ENCODE measurements around the gene GORASP2. TPM values are rescaled to one million over a fixed set of nuclear protein-coding genes. Genes with fewer than 3 reads are reported as not detected.

Gene GORASP2
- total and polyA plus RNA-seq, 2 experiments from 2014 or later, result 44.5 to 45.2 TPM

DNA sequence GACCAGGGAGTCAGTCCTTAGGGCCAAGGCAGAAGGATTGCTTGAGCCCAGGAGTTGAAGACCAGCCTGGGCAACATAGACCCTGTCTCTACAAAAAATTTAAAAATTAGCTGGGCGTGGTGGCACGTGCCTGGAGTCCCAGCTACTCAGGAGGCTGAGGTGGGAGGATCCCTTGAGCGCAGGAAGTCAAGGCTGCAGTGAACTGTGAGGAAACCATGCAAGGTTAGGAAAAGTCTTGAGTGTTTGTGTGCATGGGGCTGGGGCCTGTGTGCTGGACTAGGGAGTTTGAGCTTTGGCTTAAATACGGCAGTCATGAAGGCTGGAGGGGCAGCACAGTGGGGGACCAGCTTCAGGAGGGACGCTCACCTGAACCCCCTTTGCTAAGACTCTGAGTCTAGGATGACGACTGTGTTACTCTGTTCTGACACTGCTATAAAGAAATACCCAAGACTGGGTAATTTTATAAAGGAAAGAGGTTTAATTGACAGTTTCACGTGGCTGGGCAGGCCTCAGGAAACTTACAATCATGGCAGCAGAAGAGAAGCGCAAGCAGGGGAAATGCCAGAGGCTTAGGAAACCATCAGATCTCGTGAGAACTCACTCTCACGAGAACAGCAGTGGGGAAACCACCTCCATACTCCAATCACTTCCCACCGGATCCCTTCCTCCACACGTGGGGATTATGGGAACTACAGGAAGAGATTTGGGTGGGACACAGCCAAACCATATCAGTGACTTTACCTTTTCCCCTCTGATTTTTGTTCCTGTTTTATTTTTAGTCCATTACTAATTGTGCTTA is 39.4 kb downstream of the GORASP2 start:
- Mint-ChIP-seq H3K4me1 (peaks cover 29% of the 10 kb centered on the region), H3K27me3 (ENCODE audit: insufficient read depth, low read depth, poor library complexity) (peaks cover 3% of the 10 kb centered on the region), H3K27ac (0 out of 2 replicates have a peak overlapping the region, but pooled peaks have one; percentile 49), H3K4me3 (no peak overlapping the region), H3K36me3 (ENCODE audit: low read depth) (peaks cover 46% of the 10 kb centered on the region), H3K9me3 (no peaks in the 10 kb centered on the region; the same call in 2 of the 3 replicates)
- ATAC-seq, result no peak
- Histone ChIP-seq H2AFZ (no peak overlapping the region), H3K27me3 (ENCODE audit: insufficient read depth) (no peaks in the 10 kb centered on the region), H3K9me2 (ENCODE audit: insufficient read depth) (no peaks in the 10 kb centered on the region), H3K79me2 (replicated peaks; ENCODE audit: insufficient read depth) (no peaks in the 10 kb centered on the region), H3F3A (replicated peaks; ENCODE audit: low read depth) (peaks cover 9% of the 10 kb centered on the region; the same call in 1 of the 2 replicates), H3K4me3 (no peak overlapping the region), H3K4me1 (ENCODE audit: insufficient read depth) (no peaks in the 10 kb centered on the region; the same call in 1 of the 2 replicates), H3K27ac (ENCODE audit: low read depth) (no peak overlapping the region; the same call in 1 of the 2 replicates), H3K36me3 (ENCODE audit: insufficient read depth) (peaks cover 28% of the 10 kb centered on the region), H4K20me1 (replicated peaks; ENCODE audit: insufficient read depth) (peaks cover 12% of the 10 kb centered on the region; the same call in 1 of the 2 replicates), H3K4me2 (no peak overlapping the region)
- no peak for TF ChIP-seq NANOG (IDR thresholded peaks at IDR 0.05; ENCODE audit: borderline replicate concordance)
- no peak for TF ChIP-seq JUNB (IDR thresholded peaks at IDR 0.05; ENCODE audit: unreplicated experiment)
- TF ChIP-seq, protein P1, sequence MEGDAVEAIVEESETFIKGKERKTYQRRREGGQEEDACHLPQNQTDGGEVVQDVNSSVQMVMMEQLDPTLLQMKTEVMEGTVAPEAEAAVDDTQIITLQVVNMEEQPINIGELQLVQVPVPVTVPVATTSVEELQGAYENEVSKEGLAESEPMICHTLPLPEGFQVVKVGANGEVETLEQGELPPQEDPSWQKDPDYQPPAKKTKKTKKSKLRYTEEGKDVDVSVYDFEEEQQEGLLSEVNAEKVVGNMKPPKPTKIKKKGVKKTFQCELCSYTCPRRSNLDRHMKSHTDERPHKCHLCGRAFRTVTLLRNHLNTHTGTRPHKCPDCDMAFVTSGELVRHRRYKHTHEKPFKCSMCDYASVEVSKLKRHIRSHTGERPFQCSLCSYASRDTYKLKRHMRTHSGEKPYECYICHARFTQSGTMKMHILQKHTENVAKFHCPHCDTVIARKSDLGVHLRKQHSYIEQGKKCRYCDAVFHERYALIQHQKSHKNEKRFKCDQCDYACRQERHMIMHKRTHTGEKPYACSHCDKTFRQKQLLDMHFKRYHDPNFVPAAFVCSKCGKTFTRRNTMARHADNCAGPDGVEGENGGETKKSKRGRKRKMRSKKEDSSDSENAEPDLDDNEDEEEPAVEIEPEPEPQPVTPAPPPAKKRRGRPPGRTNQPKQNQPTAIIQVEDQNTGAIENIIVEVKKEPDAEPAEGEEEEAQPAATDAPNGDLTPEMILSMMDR (conservative IDR thresholded peaks at IDR 0.05; ENCODE audit: low read depth in 2 of 2), result no peak
- no peak for TF ChIP-seq ZNF331 (CRISPR knock-in tag; IDR thresholded peaks at IDR 0.05; ENCODE audit: low read depth)
- no peak for TF ChIP-seq STAT1 (IDR thresholded peaks at IDR 0.05; ENCODE audit: unreplicated experiment)
- TF ChIP-seq, protein P2, sequence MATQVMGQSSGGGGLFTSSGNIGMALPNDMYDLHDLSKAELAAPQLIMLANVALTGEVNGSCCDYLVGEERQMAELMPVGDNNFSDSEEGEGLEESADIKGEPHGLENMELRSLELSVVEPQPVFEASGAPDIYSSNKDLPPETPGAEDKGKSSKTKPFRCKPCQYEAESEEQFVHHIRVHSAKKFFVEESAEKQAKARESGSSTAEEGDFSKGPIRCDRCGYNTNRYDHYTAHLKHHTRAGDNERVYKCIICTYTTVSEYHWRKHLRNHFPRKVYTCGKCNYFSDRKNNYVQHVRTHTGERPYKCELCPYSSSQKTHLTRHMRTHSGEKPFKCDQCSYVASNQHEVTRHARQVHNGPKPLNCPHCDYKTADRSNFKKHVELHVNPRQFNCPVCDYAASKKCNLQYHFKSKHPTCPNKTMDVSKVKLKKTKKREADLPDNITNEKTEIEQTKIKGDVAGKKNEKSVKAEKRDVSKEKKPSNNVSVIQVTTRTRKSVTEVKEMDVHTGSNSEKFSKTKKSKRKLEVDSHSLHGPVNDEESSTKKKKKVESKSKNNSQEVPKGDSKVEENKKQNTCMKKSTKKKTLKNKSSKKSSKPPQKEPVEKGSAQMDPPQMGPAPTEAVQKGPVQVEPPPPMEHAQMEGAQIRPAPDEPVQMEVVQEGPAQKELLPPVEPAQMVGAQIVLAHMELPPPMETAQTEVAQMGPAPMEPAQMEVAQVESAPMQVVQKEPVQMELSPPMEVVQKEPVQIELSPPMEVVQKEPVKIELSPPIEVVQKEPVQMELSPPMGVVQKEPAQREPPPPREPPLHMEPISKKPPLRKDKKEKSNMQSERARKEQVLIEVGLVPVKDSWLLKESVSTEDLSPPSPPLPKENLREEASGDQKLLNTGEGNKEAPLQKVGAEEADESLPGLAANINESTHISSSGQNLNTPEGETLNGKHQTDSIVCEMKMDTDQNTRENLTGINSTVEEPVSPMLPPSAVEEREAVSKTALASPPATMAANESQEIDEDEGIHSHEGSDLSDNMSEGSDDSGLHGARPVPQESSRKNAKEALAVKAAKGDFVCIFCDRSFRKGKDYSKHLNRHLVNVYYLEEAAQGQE (IDR thresholded peaks at IDR 0.05; ENCODE audit: unreplicated experiment), result no peak
- TF ChIP-seq POLR2AphosphoS5 (IDR thresholded peaks at IDR 0.05; ENCODE audit: low read depth), result no peak
- no peak for TF ChIP-seq EZH2phosphoT487 (IDR thresholded peaks at IDR 0.05; ENCODE audit: unreplicated experiment)
- no peak for TF ChIP-seq ZNF114 (CRISPR knock-in tag; IDR thresholded peaks at IDR 0.05)
- TF ChIP-seq CREB1 (CRISPR knock-in tag; IDR thresholded peaks at IDR 0.05; ENCODE audit: low read depth), result no peak
- TF ChIP-seq, protein P3, sequence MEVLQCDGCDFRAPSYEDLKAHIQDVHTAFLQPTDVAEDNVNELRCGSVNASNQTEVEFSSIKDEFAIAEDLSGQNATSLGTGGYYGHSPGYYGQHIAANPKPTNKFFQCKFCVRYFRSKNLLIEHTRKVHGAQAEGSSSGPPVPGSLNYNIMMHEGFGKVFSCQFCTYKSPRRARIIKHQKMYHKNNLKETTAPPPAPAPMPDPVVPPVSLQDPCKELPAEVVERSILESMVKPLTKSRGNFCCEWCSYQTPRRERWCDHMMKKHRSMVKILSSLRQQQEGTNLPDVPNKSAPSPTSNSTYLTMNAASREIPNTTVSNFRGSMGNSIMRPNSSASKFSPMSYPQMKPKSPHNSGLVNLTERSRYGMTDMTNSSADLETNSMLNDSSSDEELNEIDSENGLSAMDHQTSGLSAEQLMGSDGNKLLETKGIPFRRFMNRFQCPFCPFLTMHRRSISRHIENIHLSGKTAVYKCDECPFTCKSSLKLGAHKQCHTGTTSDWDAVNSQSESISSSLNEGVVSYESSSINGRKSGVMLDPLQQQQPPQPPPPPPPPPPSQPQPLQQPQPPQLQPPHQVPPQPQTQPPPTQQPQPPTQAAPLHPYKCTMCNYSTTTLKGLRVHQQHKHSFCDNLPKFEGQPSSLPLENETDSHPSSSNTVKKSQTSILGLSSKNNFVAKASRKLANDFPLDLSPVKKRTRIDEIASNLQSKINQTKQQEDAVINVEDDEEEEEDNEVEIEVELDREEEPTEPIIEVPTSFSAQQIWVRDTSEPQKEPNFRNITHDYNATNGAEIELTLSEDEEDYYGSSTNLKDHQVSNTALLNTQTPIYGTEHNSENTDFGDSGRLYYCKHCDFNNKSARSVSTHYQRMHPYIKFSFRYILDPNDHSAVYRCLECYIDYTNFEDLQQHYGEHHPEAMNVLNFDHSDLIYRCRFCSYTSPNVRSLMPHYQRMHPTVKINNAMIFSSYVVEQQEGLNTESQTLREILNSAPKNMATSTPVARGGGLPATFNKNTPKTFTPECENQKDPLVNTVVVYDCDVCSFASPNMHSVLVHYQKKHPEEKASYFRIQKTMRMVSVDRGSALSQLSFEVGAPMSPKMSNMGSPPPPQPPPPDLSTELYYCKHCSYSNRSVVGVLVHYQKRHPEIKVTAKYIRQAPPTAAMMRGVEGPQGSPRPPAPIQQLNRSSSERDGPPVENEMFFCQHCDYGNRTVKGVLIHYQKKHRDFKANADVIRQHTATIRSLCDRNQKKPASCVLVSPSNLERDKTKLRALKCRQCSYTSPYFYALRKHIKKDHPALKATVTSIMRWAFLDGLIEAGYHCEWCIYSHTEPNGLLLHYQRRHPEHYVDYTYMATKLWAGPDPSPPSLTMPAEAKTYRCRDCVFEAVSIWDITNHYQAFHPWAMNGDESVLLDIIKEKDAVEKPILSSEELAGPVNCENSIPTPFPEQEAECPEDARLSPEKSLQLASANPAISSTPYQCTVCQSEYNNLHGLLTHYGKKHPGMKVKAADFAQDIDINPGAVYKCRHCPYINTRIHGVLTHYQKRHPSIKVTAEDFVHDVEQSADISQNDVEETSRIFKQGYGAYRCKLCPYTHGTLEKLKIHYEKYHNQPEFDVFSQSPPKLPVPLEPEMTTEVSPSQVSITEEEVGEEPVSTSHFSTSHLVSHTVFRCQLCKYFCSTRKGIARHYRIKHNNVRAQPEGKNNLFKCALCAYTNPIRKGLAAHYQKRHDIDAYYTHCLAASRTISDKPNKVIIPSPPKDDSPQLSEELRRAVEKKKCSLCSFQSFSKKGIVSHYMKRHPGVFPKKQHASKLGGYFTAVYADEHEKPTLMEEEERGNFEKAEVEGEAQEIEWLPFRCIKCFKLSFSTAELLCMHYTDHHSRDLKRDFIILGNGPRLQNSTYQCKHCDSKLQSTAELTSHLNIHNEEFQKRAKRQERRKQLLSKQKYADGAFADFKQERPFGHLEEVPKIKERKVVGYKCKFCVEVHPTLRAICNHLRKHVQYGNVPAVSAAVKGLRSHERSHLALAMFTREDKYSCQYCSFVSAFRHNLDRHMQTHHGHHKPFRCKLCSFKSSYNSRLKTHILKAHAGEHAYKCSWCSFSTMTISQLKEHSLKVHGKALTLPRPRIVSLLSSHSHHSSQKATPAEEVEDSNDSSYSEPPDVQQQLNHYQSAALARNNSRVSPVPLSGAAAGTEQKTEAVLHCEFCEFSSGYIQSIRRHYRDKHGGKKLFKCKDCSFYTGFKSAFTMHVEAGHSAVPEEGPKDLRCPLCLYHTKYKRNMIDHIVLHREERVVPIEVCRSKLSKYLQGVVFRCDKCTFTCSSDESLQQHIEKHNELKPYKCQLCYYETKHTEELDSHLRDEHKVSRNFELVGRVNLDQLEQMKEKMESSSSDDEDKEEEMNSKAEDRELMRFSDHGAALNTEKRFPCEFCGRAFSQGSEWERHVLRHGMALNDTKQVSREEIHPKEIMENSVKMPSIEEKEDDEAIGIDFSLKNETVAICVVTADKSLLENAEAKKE (CRISPR knock-in tag; IDR thresholded peaks at IDR 0.05), result no peak
- TF ChIP-seq, protein P4, sequence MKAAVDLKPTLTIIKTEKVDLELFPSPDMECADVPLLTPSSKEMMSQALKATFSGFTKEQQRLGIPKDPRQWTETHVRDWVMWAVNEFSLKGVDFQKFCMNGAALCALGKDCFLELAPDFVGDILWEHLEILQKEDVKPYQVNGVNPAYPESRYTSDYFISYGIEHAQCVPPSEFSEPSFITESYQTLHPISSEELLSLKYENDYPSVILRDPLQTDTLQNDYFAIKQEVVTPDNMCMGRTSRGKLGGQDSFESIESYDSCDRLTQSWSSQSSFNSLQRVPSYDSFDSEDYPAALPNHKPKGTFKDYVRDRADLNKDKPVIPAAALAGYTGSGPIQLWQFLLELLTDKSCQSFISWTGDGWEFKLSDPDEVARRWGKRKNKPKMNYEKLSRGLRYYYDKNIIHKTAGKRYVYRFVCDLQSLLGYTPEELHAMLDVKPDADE (IDR thresholded peaks at IDR 0.05), result no peak
- no peak for TF ChIP-seq EZH2 (IDR thresholded peaks at IDR 0.05; ENCODE audit: low read depth, unreplicated experiment)
- no peak for DNase-seq (ENCODE audit: low spot score)
